Esophagus muscularis mucosa (tissue), 4 donors: ENCODE measurements around the gene RGS3. TPM values are rescaled to one million over a fixed set of nuclear protein-coding genes. Genes with fewer than 3 reads are reported as not detected.

Experiments used
- DNase-seq: peaks from one replicate; pipeline ENCODE4 v3.0.0-alpha.2; 2017; ENCODE audit errors: extremely low spot score
- H3K27ac ChIP-seq, 4 donors: fragments of 200-600 bp; sonication (generic); replicated peaks in 1 of 4; 1 replicate in 3 of 4; 2 replicates in 1 of 4; pipeline ENCODE4 v1.5.1; 2016 to 2019; ENCODE audit warnings: mild to moderate bottlenecking in 1 of 4
- H3K27me3 ChIP-seq, 4 donors: fragments of 200-600 bp; sonication (generic); one replicate each; pipeline versions ENCODE4 v1.5.1 to v1.6.0; 2016 to 2019
- H3K36me3 ChIP-seq, 4 donors: fragments of 200-600 bp; sonication (generic); one replicate each; pipeline ENCODE4 v1.5.1; 2016 to 2019
- H3K4me1 ChIP-seq, 4 donors: fragments of 200-600 bp; sonication (generic); one replicate each; pipeline ENCODE4 v1.5.1; 2016 to 2019
- H3K4me3 ChIP-seq, 4 donors: fragments of 200-600 bp; sonication (generic); 1 replicate in 2 of 4; 2 replicates in 2 of 4; pipeline ENCODE4 v1.5.1; 2016 to 2019; ENCODE audit warnings: mild to moderate bottlenecking in 4 of 4, moderate library complexity in 1 of 4
- H3K9me3 ChIP-seq, 4 donors: fragments of 200-600 bp; sonication (generic); 1 replicate in 3 of 4; 2 replicates in 1 of 4; pipeline ENCODE4 v1.5.1; 2016 to 2019
- EP300 ChIP-seq: sonication (generic); formaldehyde crosslinking; IDR thresholded peaks from one replicate; pipeline ENCODE4 v1.6.1; 2017; ENCODE audit warnings: antibody characterized with exemption
- POLR2A ChIP-seq: fragments of 450-650 bp; IDR thresholded peaks from one replicate; pipeline ENCODE4 v1.6.1; 2017; ENCODE audit warnings: antibody characterized with exemption, moderate library complexity, mild to moderate bottlenecking, low read depth
- POLR2AphosphoS5 ChIP-seq, 2 donors: sonication (generic); formaldehyde crosslinking; IDR thresholded peaks; one replicate each; pipeline ENCODE4 v1.6.1; 2017; ENCODE audit warnings: antibody characterized with exemption in 2 of 2
- WGBS: methylation state at CpG from one replicate; pipeline ENCODE4 v1.1.5; 2018; 5-methylcytosine and 5-hydroxymethylcytosine counted together
- intact Hi-C: fragments of 100-400 bp; cut with DNase I; formaldehyde crosslinking; loops from one replicate; pipeline ENCODE4 v1.15.1; 2023
- total RNA-seq, 4 donors: library from RNA; depleted of rRNA; stranded (reverse); fragments of >200 nt; gene quantifications; one replicate each; pipeline versions ENCODE4 v1.1.0 to v1.2.1, GENCODE V29; 2016
- TF ChIP-seq, protein P1 (sequence below), 3 experiments: fragments of 200-600 bp in 2 of 3; fragments of 450-650 bp in 1 of 3; sonication (generic) in 2 of 3; IDR thresholded peaks; one replicate each; pipeline ENCODE4 v1.5.1; 2017 to 2019; ENCODE audit warnings: antibody characterized with exemption in 3 of 3, mild to moderate bottlenecking in 2 of 3, moderate library complexity in 1 of 3

RGS3 gene
- total RNA-seq, 4 donors from 2014 or later, result 37.3 to 121 (median 68.5) TPM

DNA sequence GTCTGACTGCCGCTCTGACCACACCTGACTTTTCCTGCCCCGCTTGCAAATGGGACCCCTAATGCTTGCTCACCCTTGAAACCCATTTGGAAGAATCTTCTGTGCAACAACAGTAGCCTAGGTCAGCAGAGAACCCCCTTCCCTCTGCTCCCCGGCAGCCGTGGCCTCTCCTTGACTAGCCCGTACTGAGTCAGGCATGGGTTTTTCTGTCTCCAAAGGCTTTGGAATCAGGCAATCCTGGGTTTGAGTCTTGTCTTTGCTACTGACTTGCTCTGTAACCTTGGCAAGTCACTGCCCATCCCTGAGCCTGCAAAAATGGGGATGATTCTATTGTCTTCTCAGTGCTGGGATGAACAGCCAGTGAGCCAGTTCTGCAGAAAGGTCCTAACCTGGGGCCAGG, 135.4 kb downstream of the RGS3 start:
- Histone ChIP-seq H3K27ac (no peak overlapping the region), H3K9me3 (no peaks in the 10 kb centered on the region), H3K36me3 (peaks cover 16 to 39% (median 34%) of the 10 kb centered on the region in 4 donors), H3K4me3 (no peak overlapping the region), H3K27me3 (no peaks in the 10 kb centered on the region), H3K4me1 (peaks cover 79 to 93% (median 87%) of the 10 kb centered on the region in 4 donors)
- DNase-seq, result no peak
- TF ChIP-seq, protein P1, sequence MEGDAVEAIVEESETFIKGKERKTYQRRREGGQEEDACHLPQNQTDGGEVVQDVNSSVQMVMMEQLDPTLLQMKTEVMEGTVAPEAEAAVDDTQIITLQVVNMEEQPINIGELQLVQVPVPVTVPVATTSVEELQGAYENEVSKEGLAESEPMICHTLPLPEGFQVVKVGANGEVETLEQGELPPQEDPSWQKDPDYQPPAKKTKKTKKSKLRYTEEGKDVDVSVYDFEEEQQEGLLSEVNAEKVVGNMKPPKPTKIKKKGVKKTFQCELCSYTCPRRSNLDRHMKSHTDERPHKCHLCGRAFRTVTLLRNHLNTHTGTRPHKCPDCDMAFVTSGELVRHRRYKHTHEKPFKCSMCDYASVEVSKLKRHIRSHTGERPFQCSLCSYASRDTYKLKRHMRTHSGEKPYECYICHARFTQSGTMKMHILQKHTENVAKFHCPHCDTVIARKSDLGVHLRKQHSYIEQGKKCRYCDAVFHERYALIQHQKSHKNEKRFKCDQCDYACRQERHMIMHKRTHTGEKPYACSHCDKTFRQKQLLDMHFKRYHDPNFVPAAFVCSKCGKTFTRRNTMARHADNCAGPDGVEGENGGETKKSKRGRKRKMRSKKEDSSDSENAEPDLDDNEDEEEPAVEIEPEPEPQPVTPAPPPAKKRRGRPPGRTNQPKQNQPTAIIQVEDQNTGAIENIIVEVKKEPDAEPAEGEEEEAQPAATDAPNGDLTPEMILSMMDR (IDR thresholded peaks at IDR 0.05), result no peak
- TF ChIP-seq POLR2AphosphoS5 (IDR thresholded peaks at IDR 0.05), result no peak
- intact Hi-C loops, result no loop called here
- 92% methylated on average over 4 of the region's 5 CpGs for WGBS

DNA sequence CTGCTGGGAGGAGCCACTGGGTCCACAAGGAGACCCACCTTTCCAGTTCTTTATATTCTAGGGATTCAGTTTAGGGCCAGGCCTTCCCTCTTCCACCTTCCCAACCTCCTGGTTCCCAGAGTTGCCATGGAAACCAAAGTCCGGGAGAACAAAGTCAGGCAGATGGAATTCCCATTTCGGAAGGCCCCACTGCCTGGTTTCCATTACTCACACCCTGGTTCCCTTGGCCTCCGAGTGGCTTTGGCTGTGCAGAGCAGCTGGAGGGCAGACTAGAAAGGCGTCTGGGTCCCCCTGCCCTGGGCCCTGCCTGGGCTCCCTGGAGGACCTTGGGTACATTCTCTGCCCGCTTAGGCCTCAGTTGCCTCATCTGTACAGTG, 136.1 kb downstream of the RGS3 start:
- no peak overlapping the region for H3K4me3 ChIP-seq
- intact Hi-C loops, result no loop called here
- H3K27me3 ChIP-seq, result no peaks in the 10 kb centered on the region
- no peaks in the 10 kb centered on the region for H3K9me3 ChIP-seq
- H3K36me3 ChIP-seq, result peaks cover 16 to 36% (median 34%) of the 10 kb centered on the region in 4 donors
- peak overlapping the region in 2 of 4 donors; percentile 17 to 23 for H3K27ac ChIP-seq
- no peak for DNase-seq
- no peak for TF ChIP-seq POLR2A
- no peak for TF ChIP-seq POLR2AphosphoS5 (IDR thresholded peaks at IDR 0.05)
- TF ChIP-seq, protein P1 (IDR thresholded peaks at IDR 0.05), result no peak
- TF ChIP-seq EP300, result no peak
- H3K4me1 ChIP-seq, result peaks cover 76 to 85% (median 81%) of the 10 kb centered on the region in 4 donors
- WGBS, result 46% methylated on average over 4 of the region's 5 CpGs

DNA sequence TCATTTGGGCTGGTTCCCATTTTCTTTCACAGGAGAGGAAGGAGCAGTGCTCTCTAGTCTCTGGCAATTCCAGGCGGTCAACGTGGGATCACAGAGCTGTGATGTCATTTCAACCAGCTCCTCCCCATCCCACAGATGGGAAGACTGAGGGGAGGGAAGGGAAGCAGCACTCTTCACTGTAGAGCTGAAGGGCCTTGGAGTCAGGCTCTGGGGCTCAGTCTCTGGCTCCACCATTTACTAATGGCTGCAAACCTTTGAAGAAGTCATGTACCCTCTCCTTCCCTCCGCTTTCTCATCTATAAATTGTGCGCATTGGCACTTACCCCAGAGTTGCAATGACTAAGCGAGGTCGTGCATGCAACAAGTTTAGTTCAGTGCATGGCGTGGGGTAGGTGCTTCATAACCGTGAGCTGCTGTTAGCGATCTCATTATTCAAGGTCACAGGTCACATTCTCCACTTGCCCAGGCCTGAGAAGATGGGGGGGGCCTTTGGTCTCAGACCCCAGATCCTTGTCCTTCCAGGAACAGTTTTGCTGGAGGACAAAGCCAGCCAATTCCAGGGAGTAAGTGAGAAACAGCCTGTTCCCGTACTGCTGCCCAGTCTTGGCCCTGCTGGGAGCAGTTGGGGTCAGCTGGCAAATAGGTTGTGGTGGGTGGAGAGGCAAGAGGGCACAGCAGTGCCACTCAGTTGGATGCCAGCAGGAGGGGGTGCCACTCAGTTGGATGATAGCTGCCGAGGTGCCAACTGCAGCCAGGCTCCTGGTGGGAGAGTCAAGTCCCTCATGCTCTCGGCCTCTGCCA, 136.7 kb downstream of the RGS3 start:
- Histone ChIP-seq H3K27ac (peak overlapping the region in 1 of 4 donors; percentile 17), H3K36me3 (peaks cover 16 to 33% (median 32%) of the 10 kb centered on the region in 4 donors), H3K4me1 (peaks cover 70 to 79% (median 76%) of the 10 kb centered on the region in 4 donors), H3K9me3 (no peaks in the 10 kb centered on the region), H3K27me3 (no peaks in the 10 kb centered on the region), H3K4me3 (no peak overlapping the region)
- TF ChIP-seq, protein P1 (IDR thresholded peaks at IDR 0.05), result no peak
- TF ChIP-seq EP300 (no peak), POLR2A (no peak), POLR2AphosphoS5 (IDR thresholded peaks at IDR 0.05) (no peak)
- WGBS, result 92% methylated on average over 11 of the region's 12 CpGs
- no peak for DNase-seq
- intact Hi-C loops, result no loop called here

DNA sequence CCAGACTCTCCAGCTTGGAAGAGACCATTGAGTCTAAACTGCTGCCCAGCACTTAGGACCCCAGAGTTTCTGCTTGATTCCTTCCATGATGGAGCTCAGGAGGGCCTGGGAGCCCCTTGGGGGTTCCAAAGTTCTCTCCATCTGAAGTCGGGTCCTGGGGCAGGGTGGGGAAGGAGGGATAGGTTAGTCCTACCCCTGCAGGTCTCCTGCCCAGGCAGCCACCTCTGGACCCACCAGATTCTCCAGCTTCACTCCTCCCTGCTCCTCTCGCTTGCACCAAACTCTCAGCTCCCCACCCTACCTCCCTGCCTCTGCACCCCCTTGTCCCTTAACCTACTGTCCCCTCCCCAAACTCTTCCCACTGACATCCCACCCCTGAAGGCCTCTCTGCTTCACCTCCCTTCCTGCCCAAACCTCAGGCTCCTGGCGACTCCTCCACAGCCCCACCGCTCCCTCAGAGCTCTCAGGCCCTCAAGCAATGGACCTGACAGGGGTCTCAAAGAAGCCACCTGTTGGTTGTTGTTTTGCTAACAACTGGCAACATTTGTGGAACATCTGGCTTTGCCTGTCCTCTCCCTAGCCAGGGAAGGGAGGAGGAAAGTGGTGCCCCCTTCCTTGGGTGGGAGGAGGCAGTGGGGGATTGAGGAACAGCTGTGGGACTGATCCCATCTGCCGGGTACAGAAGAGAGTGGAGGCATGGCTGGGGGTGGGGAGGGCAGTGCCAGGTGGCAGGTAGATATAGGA, 137.5 kb downstream of the RGS3 start:
- Histone ChIP-seq H3K36me3 (peaks cover 16 to 26% (median 23%) of the 10 kb centered on the region in 4 donors), H3K4me3 (no peak overlapping the region), H3K4me1 (peaks cover 62 to 71% (median 68%) of the 10 kb centered on the region in 4 donors), H3K27me3 (no peaks in the 10 kb centered on the region), H3K27ac (peak overlapping the region in 2 of 4 donors; percentile 1 to 21), H3K9me3 (no peaks in the 10 kb centered on the region)
- WGBS, result 76% methylated on average over 5 of the region's 5 CpGs
- TF ChIP-seq POLR2A (no peak), POLR2AphosphoS5 (IDR thresholded peaks at IDR 0.05) (no peak), EP300 (no peak)
- TF ChIP-seq, protein P1 (IDR thresholded peaks at IDR 0.05), result no peak
- no peak for DNase-seq
- intact Hi-C loops, result no loop called here
